Natural killer cell (primary cell): ENCODE data around the gene TAT. TPM values are rescaled to one million over a fixed set of nuclear protein-coding genes. Genes with fewer than 3 reads are reported as not detected.
"Not testable (repeated sequence)": the region's sequence is repeated elsewhere in the genome, so short reads cannot be mapped to it uniquely, and the experiment has no call there.

Source experiments
- ATAC-seq, 3 donors: fragments of 150-1000 bp in 2 of 3; fragments of 200-7000 bp in 1 of 3; cut with Tn5 transposase; 1 replicate in 1 of 3; 2 replicates in 2 of 3; pipeline ENCODE4 v1.10.0; 2021; ENCODE audit warnings: mild to moderate bottlenecking in 2 of 3, moderate library complexity in 2 of 3
- DNase-seq, 2 donors: peaks; one replicate each; pipeline versions ENCODE4 v3.0.0 to v3.0.0-alpha.2; 2013 to 2021; ENCODE audit warnings: mixed read lengths in 1 of 2
- H3K27ac ChIP-seq: one replicate; pipeline ENCODE4 v1.5.1; 2013; ENCODE audit warnings: mild to moderate bottlenecking, low read length
- H3K27me3 ChIP-seq: one replicate; pipeline ENCODE4 v1.6.1; 2013; ENCODE audit warnings: low read length; ENCODE audit not compliant: control insufficient read depth, insufficient read depth
- H3K36me3 ChIP-seq: one replicate; pipeline ENCODE4 v1.6.1; 2013; ENCODE audit warnings: low read length; ENCODE audit not compliant: control insufficient read depth, insufficient read depth
- H3K4me1 ChIP-seq: one replicate; pipeline ENCODE4 v1.6.1; 2013; ENCODE audit warnings: low read length; ENCODE audit not compliant: control insufficient read depth, insufficient read depth
- H3K4me3 ChIP-seq: one replicate; pipeline ENCODE4 v1.5.1; 2013; ENCODE audit warnings: low read length
- H3K9me3 ChIP-seq: one replicate; pipeline ENCODE4 v1.6.1; 2013; ENCODE audit warnings: low read length; ENCODE audit not compliant: control insufficient read depth, insufficient read depth
- H3K27ac Mint-ChIP-seq, 2 donors: one replicate each; pipeline ENCODE4 v1.8.0; 2022; ENCODE audit warnings: mild to moderate bottlenecking in 2 of 2, mixed read lengths in 2 of 2, moderate library complexity in 1 of 2
- H3K27me3 Mint-ChIP-seq, 2 donors: one replicate each; pipeline ENCODE4 v1.8.0; 2022; ENCODE audit warnings: low read depth in 2 of 2, mixed read lengths in 2 of 2
- H3K36me3 Mint-ChIP-seq: one replicate; pipeline ENCODE4 v1.8.0; 2022; ENCODE audit warnings: mixed read lengths
- H3K4me1 Mint-ChIP-seq, 2 donors: one replicate each; pipeline ENCODE4 v1.8.0; 2022; ENCODE audit warnings: mixed read lengths in 2 of 2
- H3K4me3 Mint-ChIP-seq: one replicate; pipeline ENCODE4 v1.8.0; 2022; ENCODE audit warnings: mild to moderate bottlenecking, moderate library complexity, mixed read lengths
- H3K9me3 Mint-ChIP-seq, 2 donors: one replicate each; pipeline ENCODE4 v1.8.0; 2022; ENCODE audit warnings: mixed read lengths in 2 of 2
- WGBS: methylation state at CpG from one replicate; pipeline ENCODE4 v1.1.7; 2013; ENCODE audit warnings: missing lambda C conversion rate; ENCODE audit not compliant: insufficient coverage; 5-methylcytosine and 5-hydroxymethylcytosine counted together
- intact Hi-C: fragments of 100-400 bp; cut with micrococcal nuclease; formaldehyde crosslinking; loops from one replicate; pipeline ENCODE4 v1.14.2; 2022
- total RNA-seq, 4 donors: library from RNA; stranded (reverse); fragments of 120-200 nt in 1 of 4; gene quantifications; one replicate each; pipeline versions ENCODE4 v1.2.3 to v1.2.4, GENCODE V29; 2013 to 2022
- TF ChIP-seq, protein P1 (sequence below): fragments of 200-600 bp; IDR thresholded peaks from one replicate; pipeline ENCODE4 v1.8.0; 2022; ENCODE audit warnings: antibody characterized with exemption

Gene TAT
- total RNA-seq, 3 donors from 2014 or later (not counting 1 experiment from before 2014, with no cell fraction given), result not detected

DNA sequence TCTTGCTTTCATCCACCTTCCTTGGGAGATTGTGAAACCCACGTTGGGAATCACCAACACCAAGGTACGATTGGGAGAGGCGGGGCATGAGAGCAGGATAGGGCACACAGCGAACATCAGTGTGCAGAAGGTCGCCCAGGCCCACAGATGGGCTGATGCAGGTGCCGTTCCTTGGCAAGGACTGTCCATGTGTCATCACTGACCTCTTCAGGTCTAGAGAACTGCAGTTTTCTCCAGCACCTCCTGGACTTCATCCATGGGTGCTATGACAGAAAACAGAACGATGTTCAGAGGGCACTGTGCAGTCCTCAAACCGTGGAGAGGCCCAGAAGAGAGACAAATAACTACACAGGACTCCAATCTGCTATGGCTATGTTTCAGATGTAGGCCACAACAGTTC lies 23.9 kb upstream of the TAT start:
- ATAC-seq, result no peak
- Histone ChIP-seq H3K36me3 (no peaks in the 10 kb centered on the region), H3K27me3 (no peaks in the 10 kb centered on the region), H3K27ac (no peak overlapping the region), H3K4me1 (no peaks in the 10 kb centered on the region), H3K4me3 (no peak overlapping the region), H3K9me3 (no peaks in the 10 kb centered on the region)
- DNase-seq, result no peak
- no peaks in the 10 kb centered on the region for H3K9me3 Mint-ChIP-seq
- TF ChIP-seq, protein P1, sequence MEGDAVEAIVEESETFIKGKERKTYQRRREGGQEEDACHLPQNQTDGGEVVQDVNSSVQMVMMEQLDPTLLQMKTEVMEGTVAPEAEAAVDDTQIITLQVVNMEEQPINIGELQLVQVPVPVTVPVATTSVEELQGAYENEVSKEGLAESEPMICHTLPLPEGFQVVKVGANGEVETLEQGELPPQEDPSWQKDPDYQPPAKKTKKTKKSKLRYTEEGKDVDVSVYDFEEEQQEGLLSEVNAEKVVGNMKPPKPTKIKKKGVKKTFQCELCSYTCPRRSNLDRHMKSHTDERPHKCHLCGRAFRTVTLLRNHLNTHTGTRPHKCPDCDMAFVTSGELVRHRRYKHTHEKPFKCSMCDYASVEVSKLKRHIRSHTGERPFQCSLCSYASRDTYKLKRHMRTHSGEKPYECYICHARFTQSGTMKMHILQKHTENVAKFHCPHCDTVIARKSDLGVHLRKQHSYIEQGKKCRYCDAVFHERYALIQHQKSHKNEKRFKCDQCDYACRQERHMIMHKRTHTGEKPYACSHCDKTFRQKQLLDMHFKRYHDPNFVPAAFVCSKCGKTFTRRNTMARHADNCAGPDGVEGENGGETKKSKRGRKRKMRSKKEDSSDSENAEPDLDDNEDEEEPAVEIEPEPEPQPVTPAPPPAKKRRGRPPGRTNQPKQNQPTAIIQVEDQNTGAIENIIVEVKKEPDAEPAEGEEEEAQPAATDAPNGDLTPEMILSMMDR, result no peak
- no peak overlapping the region for H3K27ac Mint-ChIP-seq
- intact Hi-C loops, result no loop called here
- H3K36me3 Mint-ChIP-seq, result no peaks in the 10 kb centered on the region
- WGBS, result 80% methylated on average over 8 of the region's 8 CpGs
- H3K4me3 Mint-ChIP-seq, result no peak overlapping the region
- no peaks in the 10 kb centered on the region for H3K4me1 Mint-ChIP-seq
- H3K27me3 Mint-ChIP-seq, result peaks cover 13 to 22% of the 10 kb centered on the region in 2 donors

DNA sequence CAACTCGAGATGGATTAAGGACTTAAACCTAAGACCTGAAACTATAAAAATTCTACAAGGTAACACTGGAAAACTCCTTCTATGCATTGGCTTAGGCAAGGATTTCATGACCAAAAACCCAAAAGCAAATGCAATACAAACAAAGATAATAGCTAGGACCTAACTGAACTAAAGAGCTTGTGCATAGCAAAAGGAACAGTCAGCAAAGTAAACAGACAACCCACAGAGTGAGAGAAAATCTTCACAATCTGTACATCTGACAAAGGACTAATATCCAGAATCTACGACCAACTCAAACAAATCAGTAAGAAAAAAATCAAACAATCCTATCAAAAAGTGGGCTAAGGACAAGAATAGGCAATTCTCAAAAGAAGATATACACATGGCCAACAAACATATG lies 21.5 kb upstream of the TAT start:
- ATAC-seq, H3K27me3 ChIP-seq, H3K4me1 Mint-ChIP-seq, DNase-seq, H3K4me3 Mint-ChIP-seq, H3K36me3 Mint-ChIP-seq, H3K4me3 ChIP-seq, H3K4me1 ChIP-seq, intact Hi-C loops, H3K9me3 Mint-ChIP-seq, H3K27ac ChIP-seq, H3K36me3 ChIP-seq, H3K27ac Mint-ChIP-seq, H3K9me3 ChIP-seq: not testable (repeated sequence)
- 80% methylated on average over 1 of the region's 2 CpGs for WGBS
- peaks cover 17 to 28% of the 10 kb centered on the region in 2 donors for H3K27me3 Mint-ChIP-seq

DNA sequence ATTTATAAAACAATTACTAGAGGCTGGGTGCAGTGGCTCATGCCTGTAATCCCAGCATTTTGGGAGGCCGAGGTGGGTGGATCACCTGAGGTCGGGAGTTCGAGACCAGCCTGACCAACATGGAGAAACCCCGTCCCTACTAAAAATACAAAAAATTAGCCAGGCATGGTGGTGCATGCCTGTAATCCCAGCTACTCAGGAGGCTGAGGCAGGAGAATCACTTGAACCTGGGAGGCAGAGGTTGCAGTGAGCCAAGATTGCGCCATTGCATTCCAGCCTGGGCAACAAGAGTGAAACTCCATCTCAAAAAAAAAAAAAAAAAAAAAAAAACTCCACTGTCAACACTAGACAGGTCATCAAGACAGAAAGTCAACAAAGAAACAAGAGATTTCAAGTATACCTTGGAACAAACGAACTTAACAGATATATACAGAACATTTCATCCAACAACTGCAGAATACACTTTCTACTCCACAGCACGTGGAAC lies 18.5 kb upstream of the TAT start:
- H3K4me1 ChIP-seq, H3K27me3 ChIP-seq, intact Hi-C loops, ATAC-seq, H3K36me3 Mint-ChIP-seq, DNase-seq, H3K9me3 Mint-ChIP-seq, H3K4me1 Mint-ChIP-seq, H3K4me3 Mint-ChIP-seq, H3K4me3 ChIP-seq, H3K27ac ChIP-seq, H3K9me3 ChIP-seq, H3K27ac Mint-ChIP-seq, H3K36me3 ChIP-seq: not testable (repeated sequence)
- H3K27me3 Mint-ChIP-seq, result peaks cover 28 to 48% of the 10 kb centered on the region in 2 donors
- 94% methylated on average over 5 of the region's 7 CpGs for WGBS

DNA sequence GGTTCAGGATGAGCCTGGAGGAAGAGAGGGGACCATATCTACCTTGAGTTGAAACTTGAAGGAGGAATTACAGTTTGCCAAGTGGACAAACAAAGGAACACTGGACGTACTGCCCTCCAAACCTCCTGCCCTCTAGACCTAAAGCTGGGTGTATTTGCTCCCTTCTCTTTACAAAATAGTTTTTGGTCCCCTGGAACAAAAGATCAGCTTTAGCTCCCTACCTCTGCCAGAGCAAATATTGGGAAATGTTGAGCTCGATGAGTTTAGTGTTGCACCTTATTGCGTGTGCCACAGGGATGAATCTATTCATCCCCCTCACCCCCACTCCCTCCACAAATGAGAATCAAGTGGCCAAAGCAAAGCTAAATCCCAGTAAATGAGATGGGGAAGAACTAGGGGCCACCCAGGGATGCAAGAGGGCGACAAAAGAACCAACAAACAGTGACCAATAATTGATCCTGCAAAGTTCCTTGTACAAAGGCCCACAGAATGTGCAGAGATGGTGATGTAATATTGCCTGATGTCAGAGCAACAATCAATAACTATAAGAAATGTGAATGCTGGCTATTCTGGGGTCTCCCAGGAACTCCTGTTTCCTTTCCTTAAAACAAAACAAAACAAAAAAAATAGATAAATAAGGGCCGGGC lies 17.2 kb upstream of the TAT start:
- intact Hi-C loops, result no loop called here
- Mint-ChIP-seq H3K27ac (no peak overlapping the region), H3K9me3 (no peaks in the 10 kb centered on the region), H3K4me3 (no peak overlapping the region), H3K4me1 (no peaks in the 10 kb centered on the region), H3K27me3 (peaks cover 27 to 50% of the 10 kb centered on the region in 2 donors), H3K36me3 (no peaks in the 10 kb centered on the region)
- Histone ChIP-seq H3K4me1 (no peaks in the 10 kb centered on the region), H3K36me3 (no peaks in the 10 kb centered on the region), H3K4me3 (no peak overlapping the region), H3K9me3 (no peaks in the 10 kb centered on the region), H3K27me3 (no peaks in the 10 kb centered on the region), H3K27ac (no peak overlapping the region)
- 81% methylated on average over 5 of the region's 5 CpGs for WGBS
- TF ChIP-seq, protein P1, result no peak
- ATAC-seq, result no peak
- DNase-seq, result no peak
